Measurements from ENCODE around the gene SYTL2.

The SYTL2 gene

GRCh38 chr11:85769771-85770170 lies 41.2 kb downstream of the SYTL2 start:
- Histone ChIP-seq H3K9me3 (no peaks in the 10 kb centered on the region), H3K27me3 (no peaks in the 10 kb centered on the region), H3K4me3 (ENCODE audit: low read depth, low read length) (no peak overlapping the region), H3K4me1 (no peaks in the 10 kb centered on the region), H3K36me3 (no peaks in the 10 kb centered on the region)
- DNase-seq, result no peak
- TF ChIP-seq CTCF (IDR thresholded peaks at IDR 0.05; ENCODE audit: low read depth, low read length), result no peak

GRCh38 chr11:85768473-85769146 lies 42.3 kb downstream of the SYTL2 start:
- no peak for DNase-seq
- no peaks in the 10 kb centered on the region for H3K36me3 ChIP-seq
- H3K27me3 ChIP-seq, result no peaks in the 10 kb centered on the region
- H3K4me3 ChIP-seq (ENCODE audit: low read depth, low read length), result no peak overlapping the region
- TF ChIP-seq CTCF (IDR thresholded peaks at IDR 0.05; ENCODE audit: low read depth, low read length), result no peak
- no peaks in the 10 kb centered on the region for H3K4me1 ChIP-seq
- H3K9me3 ChIP-seq, result no peaks in the 10 kb centered on the region

- no peaks in the 10 kb centered on the region for H3K36me3 ChIP-seq
- TF ChIP-seq CTCF (IDR thresholded peaks at IDR 0.05; ENCODE audit: low read depth, low read length), result no peak
Measured at GRCh38 chr11:85767246-85767945, 43.5 kb downstream of the SYTL2 start.

GRCh38 chr11:85766721-85767161 lies 44.2 kb downstream of the SYTL2 start:
- Histone ChIP-seq H3K27me3 (no peaks in the 10 kb centered on the region), H3K36me3 (no peaks in the 10 kb centered on the region), H3K4me1 (no peaks in the 10 kb centered on the region), H3K9me3 (no peaks in the 10 kb centered on the region), H3K4me3 (ENCODE audit: low read depth, low read length) (no peak overlapping the region)
- no peak for TF ChIP-seq CTCF (IDR thresholded peaks at IDR 0.05; ENCODE audit: low read depth, low read length)
- DNase-seq, result no peak

More at GRCh38 chr11:85767246-85767945, 43.5 kb downstream of the SYTL2 start:
- Histone ChIP-seq H3K4me1 (no peaks in the 10 kb centered on the region), H3K27me3 (no peaks in the 10 kb centered on the region), H3K9me3 (no peaks in the 10 kb centered on the region), H3K4me3 (ENCODE audit: low read depth, low read length) (no peak overlapping the region)
- DNase-seq, result no peak

GRCh38 chr11:85764796-85765195 lies 46.1 kb downstream of the SYTL2 start:
- Histone ChIP-seq H3K36me3 (no peaks in the 10 kb centered on the region), H3K4me1 (no peaks in the 10 kb centered on the region), H3K27me3 (no peaks in the 10 kb centered on the region), H3K4me3 (ENCODE audit: low read depth, low read length) (no peak overlapping the region), H3K9me3 (no peaks in the 10 kb centered on the region)
- no peak for TF ChIP-seq CTCF (IDR thresholded peaks at IDR 0.05; ENCODE audit: low read depth, low read length)
- no peak for DNase-seq

GRCh38 chr11:85762226-85762625 lies 48.7 kb downstream of the SYTL2 start:
- Histone ChIP-seq H3K36me3 (no peaks in the 10 kb centered on the region), H3K9me3 (no peaks in the 10 kb centered on the region), H3K27me3 (no peaks in the 10 kb centered on the region), H3K4me1 (no peaks in the 10 kb centered on the region), H3K4me3 (ENCODE audit: low read depth, low read length) (no peak overlapping the region)
- no peak for TF ChIP-seq CTCF (IDR thresholded peaks at IDR 0.05; ENCODE audit: low read depth, low read length)
- DNase-seq, result no peak

Measured in BE2C (cell line).